CD14-positive monocyte (primary cell): ENCODE measurements around the gene SLC25A43. TPM values are rescaled to one million over a fixed set of nuclear protein-coding genes. Genes with fewer than 3 reads are reported as not detected.

ENCODE experiments used
- DNase-seq, 3 donors: peaks; one replicate each; pipeline ENCODE4 v3.0.0-alpha.2; 2011 to 2022
- H2AFZ ChIP-seq: 2 replicates; pipeline ENCODE4 v1.6.0; 2012; ENCODE audit warnings: mild to moderate bottlenecking, low read depth, low read length, inconsistent platforms; ENCODE audit not compliant: insufficient read depth, poor library complexity, severe bottlenecking
- H3K27ac ChIP-seq, 2 donors: 1 replicate in 1 of 2; 2 replicates in 1 of 2; pipeline ENCODE4 v1.5.1; 2012 to 2013; ENCODE audit warnings: low read length in 2 of 2, control low read depth in 1 of 2, inconsistent platforms in 1 of 2, low read depth in 1 of 2, mild to moderate bottlenecking in 1 of 2
- H3K27me3 ChIP-seq, 2 donors: one replicate each; pipeline versions ENCODE4 v1.6.0 to v1.6.1; 2011 to 2013; ENCODE audit warnings: low read length in 2 of 2; ENCODE audit not compliant: control insufficient read depth in 2 of 2, insufficient read depth in 2 of 2
- H3K36me3 ChIP-seq, 2 donors: replicated peaks in 1 of 2; 1 replicate in 1 of 2; 2 replicates in 1 of 2; pipeline versions ENCODE4 v1.5.1 to v1.6.1; 2012 to 2013; ENCODE audit warnings: low read length in 2 of 2, control low read depth in 1 of 2, inconsistent platforms in 1 of 2, mild to moderate bottlenecking in 1 of 2; ENCODE audit not compliant: insufficient read depth in 2 of 2, control insufficient read depth in 1 of 2
- H3K4me1 ChIP-seq, 2 donors: 1 replicate in 1 of 2; 2 replicates in 1 of 2; pipeline versions ENCODE4 v1.5.1 to v1.6.1; 2012 to 2013; ENCODE audit warnings: low read length in 2 of 2, control low read depth in 1 of 2, inconsistent platforms in 1 of 2, mild to moderate bottlenecking in 1 of 2, moderate library complexity in 1 of 2; ENCODE audit not compliant: insufficient read depth in 2 of 2, control insufficient read depth in 1 of 2
- H3K4me2 ChIP-seq: replicated peaks from 2 replicates; pipeline ENCODE3; 2012; ENCODE audit warnings: low read length, moderate library complexity, mild to moderate bottlenecking; ENCODE audit not compliant: poor library complexity, severe bottlenecking; ENCODE audit errors: extremely low read depth
- H3K4me3 ChIP-seq, 3 experiments: fragments of 200-600 bp in 1 of 3; sonication (generic) in 1 of 3; replicated peaks in 1 of 3; 1 replicate in 2 of 3; 2 replicates in 1 of 3; pipeline ENCODE4 v1.5.1; 2011 to 2013; ENCODE audit warnings: low read length in 3 of 3, mild to moderate bottlenecking in 3 of 3, control low read depth in 2 of 3, low read depth in 2 of 3, inconsistent platforms in 1 of 3, moderate library complexity in 1 of 3
- H3K79me2 ChIP-seq: 2 replicates; pipeline ENCODE4 v1.6.0; 2012; ENCODE audit warnings: mild to moderate bottlenecking, control low read depth, inconsistent platforms, low read length, moderate library complexity; ENCODE audit not compliant: insufficient read depth
- H3K9ac ChIP-seq: 2 replicates; pipeline ENCODE4 v1.6.0; 2017; ENCODE audit warnings: low read length, mild to moderate bottlenecking; ENCODE audit not compliant: insufficient read depth, poor library complexity, severe bottlenecking
- H3K9me3 ChIP-seq, 2 donors: replicated peaks in 1 of 2; 1 replicate in 1 of 2; 2 replicates in 1 of 2; pipeline versions ENCODE4 v1.5.1 to v1.6.1; 2012 to 2013; ENCODE audit warnings: low read length in 2 of 2, control low read depth in 1 of 2; ENCODE audit not compliant: control insufficient read depth in 1 of 2, insufficient read depth in 1 of 2
- H4K20me1 ChIP-seq: 2 replicates; pipeline ENCODE4 v1.6.0; 2012; ENCODE audit warnings: mild to moderate bottlenecking, low read length, control low read depth, moderate library complexity; ENCODE audit not compliant: insufficient read depth
- H3K27ac Mint-ChIP-seq, 7 donors: one replicate each; pipeline ENCODE4 v1.8.0; 2020; ENCODE audit warnings: mild to moderate bottlenecking in 7 of 7, mixed read lengths in 7 of 7, moderate library complexity in 6 of 7, inconsistent platforms in 2 of 7
- H3K27me3 Mint-ChIP-seq, 3 donors: one replicate each; pipeline ENCODE4 v1.8.0; 2021 to 2022; ENCODE audit warnings: low read depth in 3 of 3, mild to moderate bottlenecking in 3 of 3, mixed read lengths in 3 of 3, moderate library complexity in 3 of 3, inconsistent platforms in 1 of 3
- H3K36me3 Mint-ChIP-seq, 2 donors: one replicate each; pipeline ENCODE4 v1.8.0; 2020; ENCODE audit warnings: mixed read lengths in 2 of 2, inconsistent platforms in 1 of 2, mild to moderate bottlenecking in 1 of 2
- H3K4me1 Mint-ChIP-seq: one replicate; pipeline ENCODE4 v1.8.0; 2020; ENCODE audit warnings: mild to moderate bottlenecking, mixed read lengths
- H3K4me3 Mint-ChIP-seq, 2 donors: one replicate each; pipeline ENCODE4 v1.8.0; 2020; ENCODE audit warnings: mild to moderate bottlenecking in 2 of 2, mixed read lengths in 2 of 2, moderate library complexity in 1 of 2
- H3K9me3 Mint-ChIP-seq, 7 donors: one replicate each; pipeline ENCODE4 v1.8.0; 2020 to 2022; ENCODE audit warnings: mixed read lengths in 7 of 7, mild to moderate bottlenecking in 6 of 7, moderate library complexity in 6 of 7, inconsistent platforms in 2 of 7
- CTCF ChIP-seq: fragments of 200-600 bp; IDR thresholded peaks from one replicate; pipeline ENCODE4 v1.8.0; 2022; ENCODE audit warnings: antibody characterized with exemption, mild to moderate bottlenecking
- WGBS: methylation state at CpG from one replicate; pipeline ENCODE4 v1.1.5; 2013; ENCODE audit warnings: missing lambda C conversion rate; ENCODE audit not compliant: insufficient coverage; 5-methylcytosine and 5-hydroxymethylcytosine counted together
- intact Hi-C, 2 donors: fragments of 100-400 bp; cut with micrococcal nuclease; formaldehyde crosslinking; loops; one replicate each; pipeline versions ENCODE4 v1.15.0 to v1.15.1; 2023
- polyA plus RNA-seq, 3 donors: library from polyadenylated mRNA; depleted of rRNA in 1 of 3; unstranded in 2 of 3; stranded (reverse) in 1 of 3; fragments of 300-500 nt in 2 of 3; fragments of >200 nt in 1 of 3; fragmentation: Illumina TruSeq in 2 of 3; gene quantifications; 1 replicate in 2 of 3; 2 replicates in 1 of 3; pipeline ENCODE4 v1.2.3, GENCODE V29; 2012 to 2021

The SLC25A43 gene
- polyA plus RNA-seq, 3 donors = 6.8 to 9.2 (median 8.6) TPM

GRCh38 chrX:119419898-119420297, 20.8 kb downstream of the SLC25A43 start:
- H3K9me3 ChIP-seq = no peaks in the 10 kb centered on the region
- no peaks in the 10 kb centered on the region for H4K20me1 ChIP-seq
- H3K4me2 ChIP-seq = no peak overlapping the region
- H3K27me3 Mint-ChIP-seq = peaks cover 0 to 4% (median 0%) of the 10 kb centered on the region in 3 donors
- H3K36me3 Mint-ChIP-seq = peaks cover 4 to 22% of the 10 kb centered on the region in 2 donors
- peaks cover 0 to 2% (median 0%) of the 10 kb centered on the region in 7 donors for H3K9me3 Mint-ChIP-seq
- no CpG with 5 or more reads among the region's 2 CpGs for WGBS
- no peak for DNase-seq
- no peak overlapping the region for H2AFZ ChIP-seq
- no peak overlapping the region for H3K9ac ChIP-seq
- H3K36me3 ChIP-seq = peaks cover 14 to 32% of the 10 kb centered on the region in 2 donors
- H3K4me3 Mint-ChIP-seq = no peak overlapping the region
- no peaks in the 10 kb centered on the region for H3K79me2 ChIP-seq
- no peak overlapping the region for H3K27ac Mint-ChIP-seq
- no peak for TF ChIP-seq CTCF
- no peak overlapping the region for H3K4me3 ChIP-seq
- no peaks in the 10 kb centered on the region for H3K27me3 ChIP-seq
- no peaks in the 10 kb centered on the region for H3K4me1 ChIP-seq
- no peak overlapping the region for H3K27ac ChIP-seq
- H3K4me1 Mint-ChIP-seq = no peaks in the 10 kb centered on the region
- intact Hi-C loops = no loop called here

GRCh38 chrX:119421016-119421705, 22.0 kb downstream of the SLC25A43 start:
- Histone ChIP-seq H3K27ac (no peak overlapping the region), H2AFZ (no peak overlapping the region), H3K9me3 (no peaks in the 10 kb centered on the region), H3K9ac (no peak overlapping the region), H3K27me3 (no peaks in the 10 kb centered on the region), H3K79me2 (no peaks in the 10 kb centered on the region), H4K20me1 (no peaks in the 10 kb centered on the region), H3K4me2 (no peak overlapping the region), H3K36me3 (peaks cover 12 to 32% of the 10 kb centered on the region in 2 donors), H3K4me3 (no peak overlapping the region), H3K4me1 (no peaks in the 10 kb centered on the region)
- WGBS = no CpG with 5 or more reads among the region's 7 CpGs
- DNase-seq = no peak
- intact Hi-C loops = no loop called here
- TF ChIP-seq CTCF = no peak
- peaks cover 3% of the 10 kb centered on the region for H3K4me1 Mint-ChIP-seq
- H3K9me3 Mint-ChIP-seq = peaks cover 0 to 2% (median 0%) of the 10 kb centered on the region in 7 donors
- no peak overlapping the region for H3K27ac Mint-ChIP-seq
- peaks cover 0 to 4% (median 0%) of the 10 kb centered on the region in 3 donors for H3K27me3 Mint-ChIP-seq
- H3K36me3 Mint-ChIP-seq = peaks cover 4 to 22% of the 10 kb centered on the region in 2 donors
- H3K4me3 Mint-ChIP-seq = no peak overlapping the region
